Measurements from ENCODE around the gene GRIK4.

DNA sequence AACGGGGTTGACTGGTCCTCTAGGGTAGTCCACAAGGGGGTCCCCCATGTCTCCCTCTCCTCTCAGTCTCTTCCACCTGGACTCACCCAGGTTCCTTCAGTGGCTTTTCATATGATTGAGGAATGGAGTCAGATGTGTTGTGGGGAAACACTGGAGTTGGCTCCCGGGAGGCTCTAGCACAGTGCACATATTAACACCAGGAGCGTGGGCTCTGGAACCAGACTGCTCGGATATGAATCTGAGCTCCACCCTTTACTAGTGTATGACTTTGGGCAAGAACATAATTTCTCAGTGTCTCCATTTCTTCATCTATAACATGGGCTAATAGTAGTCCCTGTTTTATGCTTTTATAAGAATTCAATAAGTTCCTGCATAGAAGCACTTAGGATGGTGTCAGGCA is 157.0 kb downstream of the GRIK4 start:
- TF ChIP-seq, protein P1, sequence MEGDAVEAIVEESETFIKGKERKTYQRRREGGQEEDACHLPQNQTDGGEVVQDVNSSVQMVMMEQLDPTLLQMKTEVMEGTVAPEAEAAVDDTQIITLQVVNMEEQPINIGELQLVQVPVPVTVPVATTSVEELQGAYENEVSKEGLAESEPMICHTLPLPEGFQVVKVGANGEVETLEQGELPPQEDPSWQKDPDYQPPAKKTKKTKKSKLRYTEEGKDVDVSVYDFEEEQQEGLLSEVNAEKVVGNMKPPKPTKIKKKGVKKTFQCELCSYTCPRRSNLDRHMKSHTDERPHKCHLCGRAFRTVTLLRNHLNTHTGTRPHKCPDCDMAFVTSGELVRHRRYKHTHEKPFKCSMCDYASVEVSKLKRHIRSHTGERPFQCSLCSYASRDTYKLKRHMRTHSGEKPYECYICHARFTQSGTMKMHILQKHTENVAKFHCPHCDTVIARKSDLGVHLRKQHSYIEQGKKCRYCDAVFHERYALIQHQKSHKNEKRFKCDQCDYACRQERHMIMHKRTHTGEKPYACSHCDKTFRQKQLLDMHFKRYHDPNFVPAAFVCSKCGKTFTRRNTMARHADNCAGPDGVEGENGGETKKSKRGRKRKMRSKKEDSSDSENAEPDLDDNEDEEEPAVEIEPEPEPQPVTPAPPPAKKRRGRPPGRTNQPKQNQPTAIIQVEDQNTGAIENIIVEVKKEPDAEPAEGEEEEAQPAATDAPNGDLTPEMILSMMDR (IDR thresholded peaks at IDR 0.05), result no peak
- TF ChIP-seq RXRA (IDR thresholded peaks at IDR 0.05; ENCODE audit: borderline replicate concordance, low read depth) (no peak), RAD21 (IDR thresholded peaks at IDR 0.05; ENCODE audit: low read length) (no peak), EP300 (IDR thresholded peaks at IDR 0.05; ENCODE audit: borderline replicate concordance in 1 of 2, low read depth in 1 of 2, low read length in 1 of 2) (no peak), GABPA (IDR thresholded peaks at IDR 0.05; ENCODE audit: low read depth) (no peak), POLR2AphosphoS5 (IDR thresholded peaks at IDR 0.05; ENCODE audit: low read depth, low read length) (no peak), FOXM1 (IDR thresholded peaks at IDR 0.05; ENCODE audit: low read depth) (no peak), SMC3 (IDR thresholded peaks at IDR 0.05; ENCODE audit: low read depth, low read length) (no peak)
- TF ChIP-seq, protein P2, sequence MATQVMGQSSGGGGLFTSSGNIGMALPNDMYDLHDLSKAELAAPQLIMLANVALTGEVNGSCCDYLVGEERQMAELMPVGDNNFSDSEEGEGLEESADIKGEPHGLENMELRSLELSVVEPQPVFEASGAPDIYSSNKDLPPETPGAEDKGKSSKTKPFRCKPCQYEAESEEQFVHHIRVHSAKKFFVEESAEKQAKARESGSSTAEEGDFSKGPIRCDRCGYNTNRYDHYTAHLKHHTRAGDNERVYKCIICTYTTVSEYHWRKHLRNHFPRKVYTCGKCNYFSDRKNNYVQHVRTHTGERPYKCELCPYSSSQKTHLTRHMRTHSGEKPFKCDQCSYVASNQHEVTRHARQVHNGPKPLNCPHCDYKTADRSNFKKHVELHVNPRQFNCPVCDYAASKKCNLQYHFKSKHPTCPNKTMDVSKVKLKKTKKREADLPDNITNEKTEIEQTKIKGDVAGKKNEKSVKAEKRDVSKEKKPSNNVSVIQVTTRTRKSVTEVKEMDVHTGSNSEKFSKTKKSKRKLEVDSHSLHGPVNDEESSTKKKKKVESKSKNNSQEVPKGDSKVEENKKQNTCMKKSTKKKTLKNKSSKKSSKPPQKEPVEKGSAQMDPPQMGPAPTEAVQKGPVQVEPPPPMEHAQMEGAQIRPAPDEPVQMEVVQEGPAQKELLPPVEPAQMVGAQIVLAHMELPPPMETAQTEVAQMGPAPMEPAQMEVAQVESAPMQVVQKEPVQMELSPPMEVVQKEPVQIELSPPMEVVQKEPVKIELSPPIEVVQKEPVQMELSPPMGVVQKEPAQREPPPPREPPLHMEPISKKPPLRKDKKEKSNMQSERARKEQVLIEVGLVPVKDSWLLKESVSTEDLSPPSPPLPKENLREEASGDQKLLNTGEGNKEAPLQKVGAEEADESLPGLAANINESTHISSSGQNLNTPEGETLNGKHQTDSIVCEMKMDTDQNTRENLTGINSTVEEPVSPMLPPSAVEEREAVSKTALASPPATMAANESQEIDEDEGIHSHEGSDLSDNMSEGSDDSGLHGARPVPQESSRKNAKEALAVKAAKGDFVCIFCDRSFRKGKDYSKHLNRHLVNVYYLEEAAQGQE (IDR thresholded peaks at IDR 0.05; ENCODE audit: low read depth, low read length), result no peak
- TF ChIP-seq, protein P3, sequence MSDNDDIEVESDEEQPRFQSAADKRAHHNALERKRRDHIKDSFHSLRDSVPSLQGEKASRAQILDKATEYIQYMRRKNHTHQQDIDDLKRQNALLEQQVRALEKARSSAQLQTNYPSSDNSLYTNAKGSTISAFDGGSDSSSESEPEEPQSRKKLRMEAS (IDR thresholded peaks at IDR 0.05; ENCODE audit: low read depth), result no peak
- TF ChIP-seq, protein P4, sequence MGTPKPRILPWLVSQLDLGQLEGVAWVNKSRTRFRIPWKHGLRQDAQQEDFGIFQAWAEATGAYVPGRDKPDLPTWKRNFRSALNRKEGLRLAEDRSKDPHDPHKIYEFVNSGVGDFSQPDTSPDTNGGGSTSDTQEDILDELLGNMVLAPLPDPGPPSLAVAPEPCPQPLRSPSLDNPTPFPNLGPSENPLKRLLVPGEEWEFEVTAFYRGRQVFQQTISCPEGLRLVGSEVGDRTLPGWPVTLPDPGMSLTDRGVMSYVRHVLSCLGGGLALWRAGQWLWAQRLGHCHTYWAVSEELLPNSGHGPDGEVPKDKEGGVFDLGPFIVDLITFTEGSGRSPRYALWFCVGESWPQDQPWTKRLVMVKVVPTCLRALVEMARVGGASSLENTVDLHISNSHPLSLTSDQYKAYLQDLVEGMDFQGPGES (IDR thresholded peaks at IDR 0.05; ENCODE audit: low read depth, low read length), result no peak

All from SK-N-SH (cell line).